PC-9 (cell line): ENCODE measurements around the gene BFSP1. TPM values are rescaled to one million over a fixed set of nuclear protein-coding genes. Genes with fewer than 3 reads are reported as not detected.

ENCODE experiments used
- BruUV-seq: library from RNA; stranded (reverse); fragments of 400-500 nt; replicated peaks from 2 replicates; lab custom pipeline; 2021; lab: Mats Ljungman, UMichigan
- CTCF ChIA-PET: fragments of 300-600 bp; sonication (Branson Sonifier 250); formaldehyde crosslinking; loops from one replicate; lab custom pipeline; 2022; ENCODE audit warnings: antibody characterized with exemption; lab: Charles Lee
- POLR2A ChIA-PET: fragments of 300-600 bp; sonication (Branson Sonifier 250); formaldehyde crosslinking; loops from one replicate; lab custom pipeline; 2022; ENCODE audit warnings: antibody characterized with exemption; ENCODE audit not compliant: unreplicated experiment; lab: Charles Lee
- DNase-seq, 2 experiments: peaks; one replicate each; pipeline versions ENCODE4 v3.0.0 to v3.0.0-alpha.2; 2015 to 2022; ENCODE audit warnings: mixed read lengths in 1 of 2
- H2AFZ ChIP-seq: fragments of 200-600 bp; sonication (generic); 2 replicates; pipeline ENCODE4 v1.8.1; 2017; ENCODE audit warnings: antibody characterized with exemption
- H3F3A ChIP-seq: fragments of 200-600 bp; sonication (generic); 2 replicates; pipeline ENCODE4 v1.8.1; 2017; ENCODE audit warnings: antibody characterized with exemption, mild to moderate bottlenecking, low read depth; ENCODE audit not compliant: insufficient read depth
- H3K27ac ChIP-seq: fragments of 200-600 bp; sonication (generic); 2 replicates; pipeline ENCODE4 v1.6.1; 2016; ENCODE audit warnings: mixed run types
- H3K27me3 ChIP-seq: fragments of 200-600 bp; sonication (generic); 2 replicates; pipeline ENCODE4 v1.6.1; 2016; ENCODE audit warnings: low read depth, mixed run types; ENCODE audit not compliant: insufficient read depth
- H3K36me3 ChIP-seq: fragments of 200-600 bp; sonication (generic); 2 replicates; pipeline ENCODE4 v1.6.1; 2016; ENCODE audit warnings: low read depth, mixed run types
- H3K4me1 ChIP-seq: fragments of 200-600 bp; sonication (generic); replicated peaks from 2 replicates; pipeline ENCODE4 v1.6.1; 2016; ENCODE audit warnings: mixed run types; ENCODE audit not compliant: insufficient read depth
- H3K4me2 ChIP-seq: fragments of 200-600 bp; sonication (generic); 2 replicates; pipeline ENCODE4 v1.6.1; 2017; ENCODE audit warnings: mixed run types
- H3K4me3 ChIP-seq: fragments of 200-600 bp; sonication (generic); 2 replicates; pipeline ENCODE4 v1.6.1; 2016; ENCODE audit warnings: mixed run types
- H3K79me2 ChIP-seq: fragments of 200-600 bp; sonication (generic); 2 replicates; pipeline ENCODE4 v1.6.1; 2017; ENCODE audit warnings: low read depth, mixed run types
- H3K9me2 ChIP-seq: fragments of 200-600 bp; sonication (generic); 2 replicates; pipeline ENCODE4 v1.8.1; 2017; ENCODE audit warnings: mild to moderate bottlenecking; ENCODE audit not compliant: insufficient read depth
- H3K9me3 ChIP-seq: fragments of 200-600 bp; sonication (generic); 2 replicates; pipeline ENCODE4 v1.8.1; 2016; ENCODE audit warnings: low read depth; ENCODE audit not compliant: insufficient read depth
- H4K20me1 ChIP-seq: fragments of 200-600 bp; sonication (generic); 2 replicates; pipeline ENCODE4 v1.8.1; 2017; ENCODE audit not compliant: insufficient read depth
- CTCF ChIP-seq: fragments of 200-600 bp; sonication (generic); conservative IDR thresholded peaks from 2 replicates; pipeline ENCODE4 v1.6.1; 2017; ENCODE audit warnings: mixed run types, antibody characterized with exemption, mild to moderate bottlenecking, moderate library complexity
- EZH2 ChIP-seq: fragments of 200-600 bp; sonication (generic); IDR thresholded peaks from 2 replicates; pipeline ENCODE4 v1.8.0; 2017; ENCODE audit warnings: antibody characterized with exemption, low read depth
- intact Hi-C: fragments of 100-400 bp; cut with micrococcal nuclease; formaldehyde crosslinking; loops from one replicate; pipeline ENCODE4 v1.10.0; 2022; ENCODE audit not compliant: unreplicated experiment
- total RNA-seq: library from RNA; stranded (reverse); gene quantifications from 2 replicates; pipeline ENCODE4 v1.2.3, GENCODE V29; 2021

Gene BFSP1
- total RNA-seq, 1 experiment from 2014 or later, result 13.8 TPM

- CTCF ChIA-PET, result no interaction called here
- no peak for TF ChIP-seq CTCF
- TF ChIP-seq EZH2, result no peak
- Histone ChIP-seq H3K36me3 (no peaks in the 10 kb centered on the region), H3K9me3 (no peaks in the 10 kb centered on the region), H3K4me2 (no peak overlapping the region), H4K20me1 (no peaks in the 10 kb centered on the region), H3F3A (no peaks in the 10 kb centered on the region), H3K27ac (no peak overlapping the region), H3K9me2 (peaks cover 3% of the 10 kb centered on the region), H3K27me3 (no peaks in the 10 kb centered on the region), H2AFZ (no peak overlapping the region), H3K4me3 (no peak overlapping the region), H3K4me1 (no peaks in the 10 kb centered on the region), H3K79me2 (no peaks in the 10 kb centered on the region)
- POLR2A ChIA-PET, result no interaction called here
- BruUV-seq, result no TSS peak
- no peak for DNase-seq
- intact Hi-C loops, result loop anchor here (5.0 kb wide), 1 partner anchor 413 kb away; no protein-coding TSS in a partner anchor
Observed at GRCh38 chr20:17524560-17524959, 6.6 kb downstream of the BFSP1 start.

GRCh38 chr20:17523326-17523725 is 7.9 kb downstream of the BFSP1 start:
- intact Hi-C loops, result loop anchor here (5.0 kb wide), 1 partner anchor 414 kb away; no protein-coding TSS in a partner anchor
- BruUV-seq, result no TSS peak
- DNase-seq, result no peak
- Histone ChIP-seq H3K4me1 (no peaks in the 10 kb centered on the region), H3K36me3 (no peaks in the 10 kb centered on the region), H3K27ac (no peak overlapping the region), H2AFZ (no peak overlapping the region), H3K9me2 (peaks cover 3% of the 10 kb centered on the region), H3K9me3 (no peaks in the 10 kb centered on the region), H4K20me1 (no peaks in the 10 kb centered on the region), H3K79me2 (no peaks in the 10 kb centered on the region), H3F3A (no peaks in the 10 kb centered on the region), H3K4me2 (no peak overlapping the region), H3K27me3 (no peaks in the 10 kb centered on the region), H3K4me3 (no peak overlapping the region)
- ChIA-PET CTCF (no interaction called here), POLR2A (no interaction called here)
- no peak for TF ChIP-seq CTCF
- no peak for TF ChIP-seq EZH2

GRCh38 chr20:17522528-17522927 is 8.7 kb downstream of the BFSP1 start:
- ChIA-PET POLR2A (no interaction called here), CTCF (no interaction called here)
- no TSS peak for BruUV-seq
- intact Hi-C loops, result loop anchor here (5.0 kb wide), 1 partner anchor 415 kb away; no protein-coding TSS in a partner anchor
- TF ChIP-seq EZH2 (no peak), CTCF (no peak)
- DNase-seq, result no peak
- no peaks in the 10 kb centered on the region for H3K9me3 ChIP-seq
- H3K36me3 ChIP-seq, result no peaks in the 10 kb centered on the region
- H3K9me2 ChIP-seq, result peaks cover 3% of the 10 kb centered on the region
- H3K79me2 ChIP-seq, result no peaks in the 10 kb centered on the region
- H3F3A ChIP-seq, result no peaks in the 10 kb centered on the region
- H3K4me1 ChIP-seq, result no peaks in the 10 kb centered on the region
- no peak overlapping the region for H3K4me3 ChIP-seq
- no peaks in the 10 kb centered on the region for H4K20me1 ChIP-seq
- H3K27ac ChIP-seq, result no peak overlapping the region
- no peak overlapping the region for H3K4me2 ChIP-seq
- no peak overlapping the region for H2AFZ ChIP-seq
- H3K27me3 ChIP-seq, result no peaks in the 10 kb centered on the region
